Glomerular visceral epithelial cell (primary cell): Measurements from ENCODE around the gene CCDC82.

ENCODE experiments used
- DNase-seq: peaks from one replicate; pipeline ENCODE4 v3.0.0-alpha.2; 2016; ENCODE audit errors: extremely low spot score

Gene CCDC82

GRCh38 chr11:96329419-96329818 lies 60.3 kb downstream of the CCDC82 start:
- DNase-seq: no peak

GRCh38 chr11:96328395-96329010 lies 61.2 kb downstream of the CCDC82 start:
- peak; percentile 39 for DNase-seq

GRCh38 chr11:96326959-96327358 lies 62.8 kb downstream of the CCDC82 start:
- no peak for DNase-seq

GRCh38 chr11:96324912-96325311 lies 64.8 kb downstream of the CCDC82 start:
- DNase-seq: peak; percentile 79

GRCh38 chr11:96323642-96323985 lies 66.1 kb downstream of the CCDC82 start:
- no peak for DNase-seq

- no peak for DNase-seq
Observed at GRCh38 chr11:96322775-96323641, 66.7 kb downstream of the CCDC82 start.

GRCh38 chr11:96321091-96321490 lies 68.6 kb downstream of the CCDC82 start:
- no peak for DNase-seq

- DNase-seq: no peak
Observed at GRCh38 chr11:96319898-96320656, 69.6 kb downstream of the CCDC82 start.

GRCh38 chr11:96318850-96319249 lies 70.9 kb downstream of the CCDC82 start:
- no peak for DNase-seq

GRCh38 chr11:96318399-96318798 lies 71.3 kb downstream of the CCDC82 start:
- DNase-seq: no peak

GRCh38 chr11:96317985-96318384 lies 71.7 kb downstream of the CCDC82 start:
- DNase-seq: no peak

GRCh38 chr11:96317571-96317970 lies 72.1 kb downstream of the CCDC82 start:
- DNase-seq: no peak

- DNase-seq: no peak
Observed at GRCh38 chr11:96316869-96317268, 72.8 kb downstream of the CCDC82 start.

- no peak for DNase-seq
Observed at GRCh38 chr11:96315476-96315875, 74.2 kb downstream of the CCDC82 start.

- DNase-seq: peak; percentile 73
Observed at GRCh38 chr11:96314326-96315020, 75.2 kb downstream of the CCDC82 start.

- DNase-seq: no peak
Observed at GRCh38 chr11:96313163-96313562, 76.5 kb downstream of the CCDC82 start.

GRCh38 chr11:96311120-96311568 lies 78.6 kb downstream of the CCDC82 start:
- peak; percentile 40 for DNase-seq

GRCh38 chr11:96310236-96310635 lies 79.5 kb downstream of the CCDC82 start:
- DNase-seq: no peak

GRCh38 chr11:96309643-96310017 lies 80.1 kb downstream of the CCDC82 start:
- DNase-seq: no peak

GRCh38 chr11:96309016-96309642 lies 80.6 kb downstream of the CCDC82 start:
- DNase-seq: no peak

- peak; percentile 82 for DNase-seq
Observed at GRCh38 chr11:96307776-96308140, 82.0 kb downstream of the CCDC82 start.
